HepG2 (cell line): ENCODE results near the gene ST8SIA1.

Experiments used
- CEBPG ChIP-seq: IDR thresholded peaks from 2 replicates; pipeline ENCODE4 v1.6.1; 2016
- ETV5 ChIP-seq: IDR thresholded peaks from 2 replicates; pipeline ENCODE4 v1.6.1; 2018; ENCODE audit warnings: missing biosample characterization, missing genetic modification reagents, inconsistent platforms, borderline replicate concordance
- ZMYM2 ChIP-seq: sonication (generic); formaldehyde crosslinking; IDR thresholded peaks from 2 replicates; pipeline ENCODE4 v1.8.0; 2022; ENCODE audit warnings: mild to moderate bottlenecking, missing genetic modification reagents
- ZNF274 ChIP-seq: sonication (generic); formaldehyde crosslinking; IDR thresholded peaks from 2 replicates; pipeline ENCODE4 v1.5.1; 2020; ENCODE audit warnings: mild to moderate bottlenecking, missing genetic modification reagents
- ZNF629 ChIP-seq: sonication (generic); formaldehyde crosslinking; conservative IDR thresholded peaks from 2 replicates; pipeline ENCODE4 v1.5.0; 2020; ENCODE audit warnings: missing genetic modification reagents

DNA sequence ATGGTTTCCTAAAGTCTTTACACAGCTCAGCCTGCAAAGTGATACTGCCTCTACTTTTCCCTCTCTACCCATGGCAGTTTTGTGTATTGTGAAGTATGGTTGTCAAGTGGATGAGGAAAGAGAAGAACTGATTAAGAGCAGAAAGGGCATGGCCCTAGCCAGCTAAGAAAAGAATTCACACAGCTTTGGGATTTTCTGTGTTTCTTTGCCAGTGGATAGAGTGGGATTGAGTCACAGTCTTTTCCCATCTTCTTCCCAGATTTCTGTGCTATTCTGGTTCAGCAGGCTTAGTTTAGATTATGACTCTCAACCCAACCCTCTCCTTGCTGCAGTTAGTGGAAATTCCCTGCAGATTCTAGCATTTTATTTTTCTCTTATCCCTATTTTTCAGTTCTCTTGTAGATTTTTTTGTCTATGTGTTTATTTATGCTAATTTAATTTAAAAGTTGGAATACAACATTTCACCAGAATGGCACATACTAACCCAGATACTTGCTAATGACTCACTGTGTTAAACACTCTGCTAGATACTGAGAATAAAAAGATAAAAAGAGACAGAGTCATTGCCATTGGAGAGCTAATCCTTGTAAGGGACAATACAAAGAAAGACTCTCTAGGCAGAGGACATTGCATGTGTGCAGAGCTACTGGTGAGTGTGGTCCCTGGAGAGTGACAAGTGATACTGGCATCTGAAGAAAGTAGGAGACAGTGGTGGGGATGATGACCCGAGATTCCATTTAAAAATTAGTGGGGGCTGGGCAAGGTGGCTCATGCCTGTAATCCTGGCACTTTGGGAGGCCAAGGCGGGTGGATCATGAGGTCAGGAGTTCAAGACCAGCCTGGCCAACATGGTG is 106.3 kb downstream of the ST8SIA1 start:
- no peak for TF ChIP-seq ZNF629 (CRISPR knock-in tag)
- TF ChIP-seq ZNF274 (CRISPR knock-in tag) = no peak
- no peak for TF ChIP-seq ZMYM2 (CRISPR knock-in tag)
- no peak for TF ChIP-seq ETV5
- TF ChIP-seq CEBPG = no peak
